Psoas muscle (tissue), 8 donors: ENCODE measurements around the gene C2CD4C. TPM values are rescaled to one million over a fixed set of nuclear protein-coding genes. Genes with fewer than 3 reads are reported as not detected.
"Not testable (repeated sequence)": the region's sequence is repeated elsewhere in the genome, so short reads cannot be mapped to it uniquely, and the experiment has no call there.

Experiments
- ATAC-seq, 4 donors: fragments of 200-7000 bp; cut with Tn5 transposase; one replicate each; pipeline ENCODE4 v1.9.1; 2020; ENCODE audit warnings: moderate library complexity in 3 of 4, mild to moderate bottlenecking in 2 of 4
- DNase-seq, 2 donors: peaks; one replicate each; pipeline ENCODE4 v3.0.0-alpha.2; 2020
- H3K27ac ChIP-seq: fragments of 200-600 bp; one replicate; pipeline ENCODE4 v1.8.0; 2022
- H3K27me3 ChIP-seq, 3 donors: fragments of 200-600 bp in 1 of 3; one replicate each; pipeline versions ENCODE4 v1.6.1 to v1.8.0; 2013 to 2022; ENCODE audit warnings: low read length in 2 of 3, mild to moderate bottlenecking in 2 of 3, moderate library complexity in 1 of 3; ENCODE audit not compliant: insufficient read depth in 3 of 3
- H3K36me3 ChIP-seq, 2 donors: fragments of 200-600 bp in 1 of 2; one replicate each; pipeline versions ENCODE4 v1.6.1 to v1.8.0; 2013 to 2022; ENCODE audit warnings: low read depth in 1 of 2, mild to moderate bottlenecking in 1 of 2, moderate library complexity in 1 of 2; ENCODE audit not compliant: insufficient read depth in 1 of 2
- H3K4me1 ChIP-seq: fragments of 200-600 bp; one replicate; pipeline ENCODE4 v1.8.0; 2022
- H3K4me3 ChIP-seq: fragments of 200-600 bp; one replicate; pipeline ENCODE4 v1.8.0; 2022; ENCODE audit warnings: mild to moderate bottlenecking
- H3K9me3 ChIP-seq: fragments of 200-600 bp; one replicate; pipeline ENCODE4 v1.8.0; 2022
- WGBS, 3 donors: extraction: QIAGEN DNeasy Blood & Tissue Kit; methylation state at CpG; one replicate each; pipeline versions ENCODE4 v1.1.6 to v1.1.7; 2013; 5-methylcytosine and 5-hydroxymethylcytosine counted together
- intact Hi-C, 2 donors: fragments of 100-400 bp; cut with DNase I; formaldehyde crosslinking; loops; one replicate each; pipeline versions ENCODE4 v1.11.0 to v1.14.2; 2022
- polyA plus RNA-seq, 3 donors: library from polyadenylated mRNA; stranded (reverse); fragments of 200-250 nt; gene quantifications; one replicate each; pipeline ENCODE4 v1.2.3, GENCODE V29; 2013
- total RNA-seq, 4 donors: library from RNA; stranded (reverse); fragmentation: NEBNext Ultra II Directional in 2 of 4; extraction: Animal tissue kit (Norgen Biotek cat#: 25700) in 2 of 4; gene quantifications; one replicate each; pipeline versions ENCODE4 v1.2.1 to v1.2.4, GENCODE V29; 2021 to 2023
- TF ChIP-seq, protein P1 (sequence below): fragments of 200-600 bp; IDR thresholded peaks from one replicate; pipeline ENCODE4 v1.8.0; 2022; ENCODE audit warnings: antibody characterized with exemption
- donor health status: healthy with polysubstance abuse.
- donor health status: DM: no; HTN: no; CAD: no; lungs with moderate emphysema.
- donor health status: Bipolar disorder and iron deficiency.
- donor health status: healthy.
- donor health status: DM: yes; HTN: yes; CAD: no.
- donor health status: DM: no; HTN: no; CAD: no.
- donor health status: DM: no; HTN: no; CAD: no.
- donor health status: DM: yes; HTN: yes; CAD: no.

Gene C2CD4C
- total and polyA plus RNA-seq, 7 donors = 0.47 to 1.3 (median 0.97) TPM

DNA sequence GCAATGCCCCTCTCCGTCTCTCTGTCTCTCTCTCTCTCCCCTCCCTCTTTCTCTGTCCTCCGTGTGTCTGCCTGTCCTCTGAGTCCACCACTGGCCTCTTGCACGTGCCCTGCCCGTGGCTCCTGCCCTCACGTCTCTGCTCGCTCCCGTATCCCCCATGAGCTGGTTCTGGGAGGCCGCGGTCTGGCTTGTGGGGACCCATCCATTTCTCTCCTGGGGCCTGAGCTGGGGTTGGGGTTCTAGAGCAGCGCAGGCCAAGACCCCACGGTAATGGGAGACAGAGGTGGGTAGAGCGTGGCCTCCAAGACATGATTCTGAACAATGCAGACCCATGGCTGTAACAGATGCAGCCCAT lies 19.0 kb downstream of the C2CD4C start:
- no peaks in the 10 kb centered on the region for H3K4me1 ChIP-seq
- H3K27me3 ChIP-seq = peaks cover 0 to 17% (median 2%) of the 10 kb centered on the region in 3 donors
- DNase-seq = no peak
- ATAC-seq = no peak
- TF ChIP-seq, protein P1, sequence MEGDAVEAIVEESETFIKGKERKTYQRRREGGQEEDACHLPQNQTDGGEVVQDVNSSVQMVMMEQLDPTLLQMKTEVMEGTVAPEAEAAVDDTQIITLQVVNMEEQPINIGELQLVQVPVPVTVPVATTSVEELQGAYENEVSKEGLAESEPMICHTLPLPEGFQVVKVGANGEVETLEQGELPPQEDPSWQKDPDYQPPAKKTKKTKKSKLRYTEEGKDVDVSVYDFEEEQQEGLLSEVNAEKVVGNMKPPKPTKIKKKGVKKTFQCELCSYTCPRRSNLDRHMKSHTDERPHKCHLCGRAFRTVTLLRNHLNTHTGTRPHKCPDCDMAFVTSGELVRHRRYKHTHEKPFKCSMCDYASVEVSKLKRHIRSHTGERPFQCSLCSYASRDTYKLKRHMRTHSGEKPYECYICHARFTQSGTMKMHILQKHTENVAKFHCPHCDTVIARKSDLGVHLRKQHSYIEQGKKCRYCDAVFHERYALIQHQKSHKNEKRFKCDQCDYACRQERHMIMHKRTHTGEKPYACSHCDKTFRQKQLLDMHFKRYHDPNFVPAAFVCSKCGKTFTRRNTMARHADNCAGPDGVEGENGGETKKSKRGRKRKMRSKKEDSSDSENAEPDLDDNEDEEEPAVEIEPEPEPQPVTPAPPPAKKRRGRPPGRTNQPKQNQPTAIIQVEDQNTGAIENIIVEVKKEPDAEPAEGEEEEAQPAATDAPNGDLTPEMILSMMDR = no peak
- H3K27ac ChIP-seq = no peak overlapping the region
- intact Hi-C loops = loop anchor here in 1 of 2 donors (10.0 kb wide), 1 partner anchor 95 kb away; no protein-coding TSS in a partner anchor
- no peak overlapping the region for H3K4me3 ChIP-seq
- H3K36me3 ChIP-seq = no peaks in the 10 kb centered on the region
- no peaks in the 10 kb centered on the region for H3K9me3 ChIP-seq
- WGBS, 3 donors = 76 to 87% (median 86%) methylated on average over 10 to 12 of the region's 12 CpGs

DNA sequence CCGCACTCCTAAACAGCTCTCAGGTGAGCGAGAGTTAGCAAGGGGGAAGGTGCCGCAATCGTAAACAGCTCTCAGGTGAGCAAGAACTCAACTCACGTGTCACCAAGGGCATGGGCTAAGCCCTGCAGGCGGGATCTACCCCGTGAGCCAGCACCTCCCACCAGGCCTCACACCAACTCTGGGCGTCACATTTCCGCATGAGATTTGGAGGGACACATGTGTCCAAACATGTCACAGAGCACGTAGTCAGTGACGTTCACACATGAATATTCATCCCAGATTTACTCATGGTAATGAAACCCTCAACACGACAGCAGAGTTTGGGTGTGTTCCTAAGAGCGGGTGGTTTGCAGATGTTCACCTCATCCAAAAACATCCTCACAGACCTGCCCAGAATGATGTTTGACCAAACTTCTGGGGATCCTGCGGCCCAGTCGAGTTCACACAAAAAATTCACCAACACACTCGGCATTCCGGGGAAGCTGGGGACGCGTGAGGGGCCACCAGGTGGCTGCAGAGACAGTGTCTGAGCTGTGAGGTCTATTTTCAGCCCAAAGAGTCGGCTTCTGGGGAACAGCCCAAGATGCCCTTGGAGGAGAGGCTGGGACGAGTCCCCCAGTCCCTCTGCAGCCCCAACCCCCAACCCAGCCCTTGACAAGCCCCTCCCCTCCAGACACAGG lies 19.6 kb downstream of the C2CD4C start:
- ATAC-seq (no peak), DNase-seq (no peak)
- H3K27me3 ChIP-seq = peaks cover 0 to 17% (median 2%) of the 10 kb centered on the region in 3 donors
- no peaks in the 10 kb centered on the region for H3K4me1 ChIP-seq
- H3K9me3 ChIP-seq = no peaks in the 10 kb centered on the region
- H3K27ac ChIP-seq = no peak overlapping the region
- TF ChIP-seq, protein P1 = peak; percentile 15
- H3K36me3 ChIP-seq = no peaks in the 10 kb centered on the region
- intact Hi-C loops = loop anchor here in 1 of 2 donors (10.0 kb wide), 1 partner anchor 95 kb away; no protein-coding TSS in a partner anchor
- no peak overlapping the region for H3K4me3 ChIP-seq
- WGBS, 3 donors = 54 to 60% (median 55%) methylated on average over 21 of the region's 21 CpGs

- TF ChIP-seq, protein P1 = no peak
- intact Hi-C loops = loop anchor here in 1 of 2 donors (10.0 kb wide), 1 partner anchor 96 kb away; no protein-coding TSS in a partner anchor
- 74 to 82% (median 82%) methylated on average over 17 of the region's 17 CpGs for WGBS, 3 donors
Measured at GRCh38 chr19:388691-389090, 20.3 kb downstream of the C2CD4C start.

DNA sequence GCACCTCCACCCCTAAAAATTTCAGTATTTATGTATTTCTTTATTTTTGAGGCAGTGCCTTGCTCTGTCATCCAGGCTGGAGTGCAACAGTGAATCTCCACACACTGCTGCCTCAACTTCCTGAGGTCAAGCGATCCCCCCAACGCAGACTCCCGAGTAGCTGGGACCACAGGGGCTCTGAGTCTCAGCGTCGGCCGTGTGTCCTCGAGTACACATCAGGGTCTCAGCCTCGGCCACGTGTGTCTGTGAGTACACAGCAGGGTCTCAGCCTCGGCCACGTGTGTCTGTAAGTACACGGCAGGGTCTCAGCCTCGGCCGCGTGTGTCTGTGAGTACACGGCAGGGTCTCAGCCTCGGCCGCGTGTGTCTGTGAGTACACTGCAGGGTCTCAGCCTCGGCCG lies 21.2 kb downstream of the C2CD4C start:
- Histone ChIP-seq H3K9me3 (no peaks in the 10 kb centered on the region), H3K27me3 (peaks cover 0 to 26% (median 2%) of the 10 kb centered on the region in 3 donors), H3K4me1 (no peaks in the 10 kb centered on the region), H3K27ac (no peak overlapping the region), H3K36me3 (no peaks in the 10 kb centered on the region), H3K4me3 (no peak overlapping the region)
- DNase-seq = no peak
- TF ChIP-seq, protein P1 = no peak
- no peak for ATAC-seq
- WGBS, 3 donors = 85 to 91% (median 86%) methylated on average over 18 to 21 of the region's 21 CpGs
- intact Hi-C loops = loop anchor here in 1 of 2 donors (10.0 kb wide), 1 partner anchor 97 kb away; no protein-coding TSS in a partner anchor

More at GRCh38 chr19:388691-389090, 20.3 kb downstream of the C2CD4C start:
- Histone ChIP-seq H3K36me3 (no peaks in the 10 kb centered on the region), H3K27me3 (peaks cover 0 to 17% (median 2%) of the 10 kb centered on the region in 3 donors), H3K9me3 (no peaks in the 10 kb centered on the region), H3K27ac (no peak overlapping the region), H3K4me1 (no peaks in the 10 kb centered on the region), H3K4me3 (no peak overlapping the region)
- DNase-seq (no peak), ATAC-seq (no peak)

DNA sequence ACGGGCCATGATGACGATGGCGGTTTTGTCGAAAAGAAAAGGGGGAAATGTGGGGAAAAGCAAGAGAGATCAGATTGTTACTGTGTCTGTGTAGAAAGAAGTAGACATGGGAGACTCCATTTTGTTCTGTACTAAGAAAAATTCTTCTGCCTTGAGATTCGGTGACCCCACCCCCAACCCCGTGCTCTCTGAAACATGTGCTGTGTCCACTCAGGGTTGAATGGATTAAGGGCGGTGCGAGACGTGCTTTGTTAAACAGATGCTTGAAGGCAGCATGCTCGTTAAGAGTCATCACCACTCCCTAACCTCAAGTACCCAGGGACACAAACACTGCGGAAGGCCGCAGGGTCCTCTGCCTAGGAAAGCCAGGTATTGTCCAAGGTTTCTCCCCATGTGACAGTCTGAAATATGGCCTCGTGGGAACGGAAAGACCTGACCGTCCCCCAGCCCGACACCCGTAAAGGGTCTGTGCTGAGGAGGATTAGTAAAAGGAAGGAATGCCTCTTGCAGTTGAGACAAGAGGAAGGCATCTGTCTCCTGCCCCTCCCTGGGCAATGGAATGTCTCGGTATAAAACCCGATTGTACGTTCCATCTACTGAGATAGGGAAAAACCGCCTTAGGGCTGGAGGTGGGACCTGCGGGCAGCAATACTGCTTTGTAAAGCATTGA lies 22.2 kb downstream of the C2CD4C start:
- not testable (repeated sequence) for H3K27ac ChIP-seq, H3K36me3 ChIP-seq, ATAC-seq, H3K4me1 ChIP-seq, H3K4me3 ChIP-seq, DNase-seq, H3K9me3 ChIP-seq
- WGBS, 3 donors = 27 to 31% (median 30%) methylated on average over 8 to 14 of the region's 22 CpGs
- intact Hi-C loops = loop anchor here in 1 of 2 donors (10.0 kb wide), 1 partner anchor 98 kb away; no protein-coding TSS in a partner anchor
- H3K27me3 ChIP-seq = peaks cover 0 to 29% (median 2%) of the 10 kb centered on the region in 3 donors

DNA sequence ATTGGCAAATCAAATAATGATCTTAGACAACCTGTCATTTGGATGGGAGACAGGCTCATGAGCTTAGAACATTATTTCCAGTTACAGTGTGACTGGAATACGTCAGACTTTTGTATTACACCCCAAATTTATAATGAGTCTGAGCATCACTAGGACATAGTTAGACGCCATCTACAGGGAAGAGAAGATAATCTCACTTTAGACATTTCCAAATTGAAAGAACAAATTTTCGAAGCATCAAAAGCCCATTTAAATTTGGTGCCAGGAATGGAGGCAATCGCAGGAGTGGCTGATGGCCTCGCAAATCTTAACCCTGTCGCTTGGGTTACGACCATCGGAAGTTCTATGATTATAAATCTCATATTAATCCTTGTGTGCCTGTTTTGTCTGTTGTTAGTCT lies 22.8 kb downstream of the C2CD4C start:
- DNase-seq, H3K36me3 ChIP-seq, H3K4me1 ChIP-seq, ATAC-seq, H3K9me3 ChIP-seq, H3K4me3 ChIP-seq, H3K27ac ChIP-seq: not testable (repeated sequence)
- 48 to 60% (median 55%) methylated on average over 8 of the region's 8 CpGs for WGBS, 3 donors
- H3K27me3 ChIP-seq = peaks cover 0 to 29% (median 2%) of the 10 kb centered on the region in 3 donors
- intact Hi-C loops = loop anchor here in 1 of 2 donors (10.0 kb wide), 1 partner anchor 99 kb away; no protein-coding TSS in a partner anchor
